Vagina (tissue), 2 donors: ENCODE results near the gene DAB2.

Source experiments
- CTCF ChIP-seq, 3 experiments: fragments of 450-650 bp in 2 of 3; fragments of 200-600 bp in 1 of 3; sonication (generic) in 1 of 3; IDR thresholded peaks; one replicate each; pipeline ENCODE4 v1.5.1; 2017 to 2019; ENCODE audit warnings: antibody characterized with exemption in 3 of 3, mild to moderate bottlenecking in 2 of 3, moderate library complexity in 2 of 3
- POLR2A ChIP-seq, 2 donors: fragments of 450-650 bp; IDR thresholded peaks; one replicate each; pipeline ENCODE4 v1.6.1; 2017; ENCODE audit warnings: antibody characterized with exemption in 2 of 2, mild to moderate bottlenecking in 2 of 2, moderate library complexity in 2 of 2
- POLR2AphosphoS5 ChIP-seq, 2 donors: sonication (generic); formaldehyde crosslinking; IDR thresholded peaks; one replicate each; pipeline ENCODE4 v1.9.0; 2017; ENCODE audit warnings: antibody characterized with exemption in 2 of 2, mild to moderate bottlenecking in 2 of 2, low read depth in 1 of 2; ENCODE audit not compliant: insufficient read depth in 1 of 2

GRCh38 chr5:39367711-39368110 is 57.1 kb downstream of the DAB2 start:
- TF ChIP-seq CTCF (IDR thresholded peaks at IDR 0.05) (no peak), POLR2A (IDR thresholded peaks at IDR 0.05) (no peak), POLR2AphosphoS5 (IDR thresholded peaks at IDR 0.05; ENCODE audit: insufficient read depth in 1 of 2, low read depth in 1 of 2) (no peak)
